MM.1S (cell line): ENCODE data around the gene LRRC4B.
"Not testable (repeated sequence)": the region's sequence is repeated elsewhere in the genome, so short reads cannot be mapped to it uniquely, and the experiment has no call there.

Experiments
- DNase-seq: peaks from one replicate; pipeline ENCODE4 v3.0.0-alpha.2; 2015
- H2AFZ ChIP-seq: fragments of 300-600 bp; sonication (generic); 2 replicates; pipeline ENCODE4 v1.6.0; 2016; ENCODE audit warnings: antibody characterized with exemption, low read length
- H3F3A ChIP-seq: fragments of 300-600 bp; sonication (generic); 2 replicates; pipeline ENCODE4 v1.6.1; 2016; ENCODE audit warnings: mild to moderate bottlenecking, antibody characterized with exemption, low read length, moderate library complexity, mixed read lengths; ENCODE audit not compliant: insufficient read depth
- H3K27ac ChIP-seq: fragments of 300-600 bp; sonication (generic); 2 replicates; pipeline ENCODE4 v1.5.1; 2016; ENCODE audit warnings: mild to moderate bottlenecking, low read length
- H3K27me3 ChIP-seq: fragments of 300-600 bp; sonication (generic); replicated peaks from 2 replicates; pipeline ENCODE4 v1.6.0; 2016; ENCODE audit warnings: low read length; ENCODE audit not compliant: insufficient read depth
- H3K36me3 ChIP-seq: fragments of 300-600 bp; sonication (generic); replicated peaks from 2 replicates; pipeline ENCODE4 v1.6.1; 2016; ENCODE audit warnings: mild to moderate bottlenecking, low read length, mixed read lengths; ENCODE audit not compliant: insufficient read depth
- H3K4me1 ChIP-seq: fragments of 300-600 bp; sonication (generic); 2 replicates; pipeline ENCODE4 v1.6.1; 2016; ENCODE audit warnings: low read length, mixed read lengths
- H3K4me2 ChIP-seq: fragments of 300-600 bp; sonication (generic); 2 replicates; pipeline ENCODE4 v1.6.0; 2016; ENCODE audit warnings: low read depth, low read length
- H3K4me3 ChIP-seq: fragments of 300-600 bp; sonication (generic); 2 replicates; pipeline ENCODE4 v1.5.1; 2016; ENCODE audit warnings: low read length, mixed read lengths
- H3K79me2 ChIP-seq: fragments of 300-600 bp; sonication (generic); 2 replicates; pipeline ENCODE4 v1.6.1; 2016; ENCODE audit warnings: mixed run types, low read length, mixed read lengths
- H3K9ac ChIP-seq: fragments of 300-600 bp; sonication (generic); 2 replicates; pipeline ENCODE4 v1.6.1; 2016; ENCODE audit warnings: low read length, mixed read lengths
- H3K9me2 ChIP-seq: fragments of 300-600 bp; sonication (generic); replicated peaks from 2 replicates; pipeline ENCODE4 v1.6.1; 2016; ENCODE audit warnings: mild to moderate bottlenecking, low read length, mixed read lengths; ENCODE audit not compliant: insufficient read depth
- H3K9me3 ChIP-seq: fragments of 300-600 bp; sonication (generic); replicated peaks from 2 replicates; pipeline ENCODE4 v1.6.1; 2016; ENCODE audit warnings: mild to moderate bottlenecking, low read length, mixed read lengths; ENCODE audit not compliant: insufficient read depth
- H4K20me1 ChIP-seq: fragments of 300-600 bp; sonication (generic); 2 replicates; pipeline ENCODE4 v1.6.1; 2016; ENCODE audit warnings: mild to moderate bottlenecking, low read length, moderate library complexity, mixed read lengths; ENCODE audit not compliant: insufficient read depth
- CTCF ChIP-seq: fragments of 300-600 bp; sonication (generic); IDR thresholded peaks from 2 replicates; pipeline ENCODE4 v1.5.1; 2016; ENCODE audit warnings: antibody characterized with exemption, low read length, mixed read lengths
- EZH2 ChIP-seq: fragments of 300-600 bp; sonication (generic); optimal IDR thresholded peaks from 2 replicates; pipeline ENCODE3; 2017; ENCODE audit warnings: low read depth, mild to moderate bottlenecking, antibody characterized with exemption, low read length, mixed read lengths
- EZH2phosphoT487 ChIP-seq: fragments of 300-600 bp; sonication (generic); IDR thresholded peaks from 2 replicates; pipeline ENCODE4 v1.6.1; 2018; ENCODE audit warnings: antibody characterized with exemption, low read length

LRRC4B gene

GRCh38 chr19:50532952-50533351 is 35.3 kb downstream of the LRRC4B start:
- Histone ChIP-seq H3K9me2 (no peaks in the 10 kb centered on the region), H3K27me3 (peaks cover 93% of the 10 kb centered on the region), H3K4me1 (no peaks in the 10 kb centered on the region), H3K9me3 (no peaks in the 10 kb centered on the region), H3K36me3 (no peaks in the 10 kb centered on the region), H2AFZ (no peak overlapping the region), H3K79me2 (no peaks in the 10 kb centered on the region), H4K20me1 (no peaks in the 10 kb centered on the region), H3K4me2 (no peak overlapping the region), H3K27ac (no peak overlapping the region), H3K4me3 (no peak overlapping the region), H3K9ac (no peak overlapping the region), H3F3A (no peaks in the 10 kb centered on the region)
- TF ChIP-seq EZH2 (no peak), EZH2phosphoT487 (no peak), CTCF (no peak)
- no peak for DNase-seq

GRCh38 chr19:50531171-50531612 is 37.0 kb downstream of the LRRC4B start:
- no peak overlapping the region for H2AFZ ChIP-seq
- no peak for TF ChIP-seq EZH2phosphoT487
- H3F3A ChIP-seq, result no peaks in the 10 kb centered on the region
- DNase-seq, result no peak
- H3K9ac ChIP-seq, result no peak overlapping the region
- H3K4me3 ChIP-seq, result no peak overlapping the region
- no peaks in the 10 kb centered on the region for H3K9me3 ChIP-seq
- no peak overlapping the region for H3K27ac ChIP-seq
- no peaks in the 10 kb centered on the region for H3K36me3 ChIP-seq
- H3K9me2 ChIP-seq, result no peaks in the 10 kb centered on the region
- no peak overlapping the region for H3K4me2 ChIP-seq
- no peaks in the 10 kb centered on the region for H3K4me1 ChIP-seq
- no peaks in the 10 kb centered on the region for H4K20me1 ChIP-seq
- H3K79me2 ChIP-seq, result no peaks in the 10 kb centered on the region
- peaks cover 86% of the 10 kb centered on the region for H3K27me3 ChIP-seq

- peaks cover 88% of the 10 kb centered on the region for H3K27me3 ChIP-seq
- not testable (repeated sequence) for H3K9ac ChIP-seq, H3K36me3 ChIP-seq, DNase-seq, H3K27ac ChIP-seq, H4K20me1 ChIP-seq, H3K4me1 ChIP-seq, H3K4me3 ChIP-seq, H3K4me2 ChIP-seq, H3K9me3 ChIP-seq, H3F3A ChIP-seq, H3K9me2 ChIP-seq, H2AFZ ChIP-seq, H3K79me2 ChIP-seq
These were observed 40.2 kb downstream of the LRRC4B start for GRCh38 chr19:50528052-50528451.

- H3K4me1 ChIP-seq, result no peaks in the 10 kb centered on the region
- no peak overlapping the region for H2AFZ ChIP-seq
- no peaks in the 10 kb centered on the region for H3K9me2 ChIP-seq
- H3K79me2 ChIP-seq, result no peaks in the 10 kb centered on the region
- H3K4me2 ChIP-seq, result no peak overlapping the region
- H3K36me3 ChIP-seq, result no peaks in the 10 kb centered on the region
- H3F3A ChIP-seq, result no peaks in the 10 kb centered on the region
- no peak overlapping the region for H3K4me3 ChIP-seq
- no peak overlapping the region for H3K27ac ChIP-seq
- DNase-seq, result no peak
- H3K27me3 ChIP-seq, result peaks cover 62% of the 10 kb centered on the region
- H3K9ac ChIP-seq, result no peak overlapping the region
- H3K9me3 ChIP-seq, result no peaks in the 10 kb centered on the region
- TF ChIP-seq EZH2phosphoT487 (no peak), CTCF (no peak), EZH2 (no peak)
- no peaks in the 10 kb centered on the region for H4K20me1 ChIP-seq
These were observed 45.4 kb downstream of the LRRC4B start for GRCh38 chr19:50522881-50523280.
